ENCODE measurements around the gene DHRS3. TPM values are rescaled to one million over a fixed set of nuclear protein-coding genes. Genes with fewer than 3 reads are reported as not detected.
A peak's percentile ranks its signal among the peaks of the same experiment; 100 is the strongest.

The DHRS3 gene
- total and polyA plus RNA-seq, 2 donors: 20.5 to 56.8 TPM

DNA sequence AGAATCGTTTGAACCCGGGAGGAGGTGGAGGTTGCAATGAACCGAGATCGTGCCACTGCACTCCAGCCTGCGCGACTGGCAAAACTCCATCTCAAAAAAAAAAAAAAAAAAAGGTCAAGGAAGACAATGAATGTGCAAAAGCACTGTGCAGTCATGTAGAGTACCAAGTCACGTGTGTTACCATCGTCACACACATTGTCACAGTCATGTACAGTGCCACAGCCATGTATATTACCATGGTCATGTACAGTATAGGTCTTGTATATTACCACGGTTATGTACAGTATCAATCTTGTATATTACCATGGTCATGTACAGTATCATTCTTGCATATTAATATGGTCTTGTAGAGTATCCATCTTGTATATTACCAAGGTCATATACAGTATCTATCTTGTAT lies 13.0 kb downstream of the DHRS3 start:
- H3K4me3 ChIP-seq (ENCODE audit: low read length in 2 of 2): no peak overlapping the region
- no peak overlapping the region for H3K27ac ChIP-seq (ENCODE audit: low read depth in 1 of 2, low read length in 1 of 2)
- no peak for DNase-seq (ENCODE audit: low read depth in 6 of 9, low spot score in 9 of 9)
- H3K27me3 ChIP-seq (ENCODE audit: control insufficient read depth in 2 of 2, insufficient read depth in 1 of 2, low read length in 1 of 2): no peaks in the 10 kb centered on the region
- no peaks in the 10 kb centered on the region for H3K36me3 ChIP-seq (ENCODE audit: control insufficient read depth in 2 of 2, insufficient read depth in 2 of 2, low read length in 1 of 2)
- WGBS: 88% methylated on average over 9 of the region's 9 CpGs
- no peaks in the 10 kb centered on the region for H3K9me3 ChIP-seq (ENCODE audit: control insufficient read depth in 2 of 2, insufficient read depth in 1 of 2, low read length in 1 of 2)
- peaks cover 3 to 6% of the 10 kb centered on the region in 2 donors for H3K4me1 ChIP-seq (ENCODE audit: control insufficient read depth in 2 of 2, insufficient read depth in 2 of 2, low read length in 2 of 2)

DNA sequence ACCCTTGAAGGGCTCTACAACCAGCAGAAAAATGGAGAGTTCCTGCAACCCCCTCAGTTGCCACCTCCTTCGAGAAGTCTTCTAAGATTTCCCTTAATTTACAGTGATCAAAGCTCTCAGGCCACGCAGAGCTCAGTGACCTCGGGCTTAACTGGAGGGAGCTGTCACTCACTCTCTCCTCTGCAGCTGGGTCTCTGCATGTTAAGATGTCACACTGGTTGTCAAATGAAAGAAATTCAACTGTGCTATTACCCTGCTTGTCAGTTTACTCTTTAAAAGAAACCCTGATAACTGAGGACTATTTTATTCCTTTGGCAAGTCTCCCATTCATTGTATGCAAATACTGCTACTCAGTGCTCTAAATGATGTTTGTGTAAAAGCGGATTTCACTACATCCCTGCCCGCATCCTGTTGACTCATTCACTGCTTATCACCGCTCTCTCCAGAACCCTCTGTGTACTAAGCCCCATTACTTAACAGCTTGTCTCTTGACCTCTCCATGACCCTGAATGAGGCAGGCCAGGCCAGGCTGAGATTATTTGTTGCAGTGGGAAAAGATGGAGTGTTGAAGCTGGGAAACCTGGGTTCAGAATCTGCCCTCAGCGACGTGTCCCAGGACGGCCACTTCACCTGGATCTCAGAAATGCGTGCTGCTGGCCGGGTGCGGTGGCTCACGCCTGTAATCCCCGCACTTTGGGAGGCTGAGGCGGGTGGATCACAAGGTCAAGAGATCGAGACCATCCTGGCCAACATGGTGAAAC lies 13.7 kb downstream of the DHRS3 start:
- Histone ChIP-seq H3K4me1 (ENCODE audit: control insufficient read depth in 2 of 2, insufficient read depth in 2 of 2, low read length in 2 of 2) (peaks cover 3 to 6% of the 10 kb centered on the region in 2 donors), H3K27ac (ENCODE audit: low read depth in 1 of 2, low read length in 1 of 2) (no peak overlapping the region), H3K4me3 (ENCODE audit: low read length in 2 of 2) (no peak overlapping the region), H3K27me3 (ENCODE audit: control insufficient read depth in 2 of 2, insufficient read depth in 1 of 2, low read length in 1 of 2) (no peaks in the 10 kb centered on the region), H3K36me3 (ENCODE audit: control insufficient read depth in 2 of 2, insufficient read depth in 2 of 2, low read length in 1 of 2) (no peaks in the 10 kb centered on the region), H3K9me3 (ENCODE audit: control insufficient read depth in 2 of 2, insufficient read depth in 1 of 2, low read length in 1 of 2) (no peaks in the 10 kb centered on the region)
- peak in 1 of 9 donors; percentile 61 for DNase-seq (ENCODE audit: low read depth in 6 of 9, low spot score in 9 of 9)
- 87% methylated on average over 16 of the region's 16 CpGs for WGBS

- Histone ChIP-seq H3K4me3 (ENCODE audit: low read length in 2 of 2) (no peak overlapping the region), H3K4me1 (ENCODE audit: control insufficient read depth in 2 of 2, insufficient read depth in 2 of 2, low read length in 2 of 2) (peaks cover 3 to 6% of the 10 kb centered on the region in 2 donors), H3K36me3 (ENCODE audit: control insufficient read depth in 2 of 2, insufficient read depth in 2 of 2, low read length in 1 of 2) (no peaks in the 10 kb centered on the region), H3K27me3 (ENCODE audit: control insufficient read depth in 2 of 2, insufficient read depth in 1 of 2, low read length in 1 of 2) (peaks cover 0 to 3% of the 10 kb centered on the region in 2 donors), H3K27ac (ENCODE audit: low read depth in 1 of 2, low read length in 1 of 2) (no peak overlapping the region), H3K9me3 (ENCODE audit: control insufficient read depth in 2 of 2, insufficient read depth in 1 of 2, low read length in 1 of 2) (no peaks in the 10 kb centered on the region)
- 81% methylated on average over 9 of the region's 9 CpGs for WGBS
- no peak for DNase-seq (ENCODE audit: low read depth in 6 of 9, low spot score in 9 of 9)
These were observed 14.8 kb downstream of the DHRS3 start for GRCh38 chr1:12603224-12603623.

GRCh38 chr1:12602659-12603024 lies 15.4 kb downstream of the DHRS3 start:
- Histone ChIP-seq H3K27me3 (ENCODE audit: control insufficient read depth in 2 of 2, insufficient read depth in 1 of 2, low read length in 1 of 2) (peaks cover 0 to 8% of the 10 kb centered on the region in 2 donors), H3K4me1 (ENCODE audit: control insufficient read depth in 2 of 2, insufficient read depth in 2 of 2, low read length in 2 of 2) (peaks cover 3 to 6% of the 10 kb centered on the region in 2 donors), H3K27ac (ENCODE audit: low read depth in 1 of 2, low read length in 1 of 2) (no peak overlapping the region), H3K36me3 (ENCODE audit: control insufficient read depth in 2 of 2, insufficient read depth in 2 of 2, low read length in 1 of 2) (no peaks in the 10 kb centered on the region), H3K4me3 (ENCODE audit: low read length in 2 of 2) (no peak overlapping the region), H3K9me3 (ENCODE audit: control insufficient read depth in 2 of 2, insufficient read depth in 1 of 2, low read length in 1 of 2) (no peaks in the 10 kb centered on the region)
- WGBS: 96% methylated on average over 6 of the region's 6 CpGs
- DNase-seq (ENCODE audit: low read depth in 6 of 9, low spot score in 9 of 9): no peak

DNA sequence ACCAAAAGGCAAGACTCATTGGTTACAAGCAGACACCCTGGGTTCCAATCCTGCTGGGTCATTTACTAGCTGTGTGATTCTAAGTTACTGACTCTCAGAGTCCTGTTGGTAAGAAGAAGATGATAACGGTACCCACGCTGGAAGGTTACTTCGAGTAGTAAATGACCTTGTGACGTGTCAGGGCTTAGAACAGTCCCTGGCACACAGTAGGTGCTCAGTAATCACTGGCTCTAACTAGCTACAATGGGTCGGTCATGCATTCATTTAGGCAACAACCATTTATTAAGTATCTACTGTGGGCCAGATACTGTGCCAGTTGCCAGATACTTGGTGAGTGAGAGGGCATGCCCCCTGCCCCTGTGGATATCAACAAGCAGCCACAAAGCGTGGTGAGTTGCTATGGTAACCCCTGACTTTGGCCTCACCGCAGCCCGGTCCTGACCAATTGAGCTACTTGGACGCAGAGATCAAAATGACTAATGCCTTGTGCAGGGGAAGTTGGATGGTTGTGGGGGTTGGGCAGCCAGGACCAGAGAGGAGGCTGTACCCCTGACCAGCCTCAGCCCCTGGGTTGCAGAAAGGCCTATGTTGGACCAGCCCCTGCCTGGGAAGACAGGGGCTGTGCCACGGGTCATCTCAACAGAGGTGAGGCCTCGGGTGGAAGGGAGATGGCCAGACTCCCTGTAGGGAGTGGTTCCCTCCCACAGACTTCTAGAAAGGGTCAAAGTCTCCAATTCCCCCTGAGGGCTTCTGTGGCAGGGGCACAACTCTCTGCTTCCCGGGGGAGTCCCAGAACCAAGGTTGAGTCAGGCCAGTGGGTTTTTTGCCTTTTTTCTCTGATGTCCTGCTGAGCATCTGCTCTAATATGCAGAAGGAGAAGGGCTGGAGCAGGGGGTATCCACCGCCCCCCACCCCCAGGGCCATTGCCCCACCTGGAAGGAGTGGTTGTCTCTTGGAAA lies 16.0 kb downstream of the DHRS3 start:
- no peak overlapping the region for H3K4me3 ChIP-seq (ENCODE audit: low read length in 2 of 2)
- no peak for DNase-seq (ENCODE audit: low read depth in 6 of 9, low spot score in 9 of 9)
- peaks cover 3 to 6% of the 10 kb centered on the region in 2 donors for H3K4me1 ChIP-seq (ENCODE audit: control insufficient read depth in 2 of 2, insufficient read depth in 2 of 2, low read length in 2 of 2)

DNA sequence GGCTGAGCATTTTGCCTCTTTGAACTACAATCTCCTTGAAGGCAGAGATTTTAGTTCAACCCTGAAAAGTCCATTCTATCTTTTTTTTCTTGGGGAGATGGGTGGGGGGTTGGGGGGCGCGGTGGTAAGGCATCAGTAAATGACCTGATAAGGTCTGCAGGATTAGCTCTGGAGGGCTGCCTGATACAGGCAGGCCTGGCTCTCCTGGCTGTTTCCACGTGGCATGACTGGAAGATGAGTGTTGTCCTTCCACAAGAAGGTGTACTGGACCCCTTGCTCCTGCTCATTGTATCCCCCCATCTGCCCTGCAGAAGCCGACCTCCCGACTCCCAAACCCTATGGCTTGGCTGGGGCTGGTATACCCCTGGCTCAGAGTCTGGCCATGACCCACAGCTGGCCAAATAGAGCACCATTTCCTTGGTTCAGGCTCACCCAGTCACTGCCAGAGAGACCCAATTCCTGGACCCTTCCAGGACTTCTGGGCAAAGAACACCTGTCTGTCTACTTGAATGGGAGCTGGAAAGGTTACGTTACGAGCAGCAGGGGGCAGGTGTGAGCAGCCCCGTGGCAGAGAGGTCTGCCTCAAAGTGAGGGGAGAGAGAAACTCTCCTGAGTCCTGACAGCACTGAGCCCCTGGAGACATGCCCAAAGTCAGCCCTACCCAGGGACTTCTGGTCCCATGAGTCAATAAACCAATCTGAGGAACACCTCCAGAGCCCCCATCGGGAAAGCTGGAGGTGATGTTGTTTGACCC lies 17.0 kb downstream of the DHRS3 start:
- Histone ChIP-seq H3K9me3 (ENCODE audit: control insufficient read depth in 2 of 2, insufficient read depth in 1 of 2, low read length in 1 of 2) (no peaks in the 10 kb centered on the region), H3K27ac (ENCODE audit: low read depth in 1 of 2, low read length in 1 of 2) (no peak overlapping the region), H3K4me3 (ENCODE audit: low read length in 2 of 2) (no peak overlapping the region), H3K36me3 (ENCODE audit: control insufficient read depth in 2 of 2, insufficient read depth in 2 of 2, low read length in 1 of 2) (no peaks in the 10 kb centered on the region), H3K27me3 (ENCODE audit: control insufficient read depth in 2 of 2, insufficient read depth in 1 of 2, low read length in 1 of 2) (peaks cover 7 to 19% of the 10 kb centered on the region in 2 donors), H3K4me1 (ENCODE audit: control insufficient read depth in 2 of 2, insufficient read depth in 2 of 2, low read length in 2 of 2) (peaks cover 3 to 12% of the 10 kb centered on the region in 2 donors)
- DNase-seq (ENCODE audit: low read depth in 6 of 9, low spot score in 9 of 9): peak in 4 of 9 donors; percentile 44 to 68 (median 54)
- 63% methylated on average over 9 of the region's 9 CpGs for WGBS

More for the DNA sequence above, 16.0 kb downstream of the DHRS3 start:
- H3K27ac ChIP-seq (ENCODE audit: low read depth in 1 of 2, low read length in 1 of 2): no peak overlapping the region
- peaks cover 0 to 10% of the 10 kb centered on the region in 2 donors for H3K27me3 ChIP-seq (ENCODE audit: control insufficient read depth in 2 of 2, insufficient read depth in 1 of 2, low read length in 1 of 2)
- WGBS: 91% methylated on average over 13 of the region's 13 CpGs
- no peaks in the 10 kb centered on the region for H3K36me3 ChIP-seq (ENCODE audit: control insufficient read depth in 2 of 2, insufficient read depth in 2 of 2, low read length in 1 of 2)
- no peaks in the 10 kb centered on the region for H3K9me3 ChIP-seq (ENCODE audit: control insufficient read depth in 2 of 2, insufficient read depth in 1 of 2, low read length in 1 of 2)

DNA sequence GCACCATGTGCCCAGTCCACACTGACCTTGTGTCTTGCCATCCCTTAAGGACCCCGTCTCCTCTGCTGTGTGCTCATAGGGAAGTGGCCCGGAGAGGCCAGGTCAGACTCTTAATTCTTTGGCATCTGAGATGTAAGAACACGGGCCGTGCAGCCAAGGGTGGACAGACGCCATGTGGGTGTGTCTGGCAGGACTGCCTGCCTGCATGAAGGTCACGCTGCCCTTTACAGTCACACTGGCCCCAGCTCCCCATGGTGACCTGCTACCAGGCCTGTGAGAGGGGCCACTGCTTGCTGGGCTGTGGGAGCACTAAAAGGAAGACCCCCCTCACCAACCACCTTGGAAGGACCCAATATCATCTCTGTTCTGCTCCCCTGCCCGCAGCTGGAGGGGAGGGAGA lies 17.7 kb downstream of the DHRS3 start:
- DNase-seq (ENCODE audit: low read depth in 6 of 9, low spot score in 9 of 9): no peak
- Histone ChIP-seq H3K27ac (ENCODE audit: low read depth in 1 of 2, low read length in 1 of 2) (no peak overlapping the region), H3K4me3 (ENCODE audit: low read length in 2 of 2) (no peak overlapping the region), H3K4me1 (ENCODE audit: control insufficient read depth in 2 of 2, insufficient read depth in 2 of 2, low read length in 2 of 2) (peaks cover 3 to 17% of the 10 kb centered on the region in 2 donors), H3K9me3 (ENCODE audit: control insufficient read depth in 2 of 2, insufficient read depth in 1 of 2, low read length in 1 of 2) (no peaks in the 10 kb centered on the region), H3K36me3 (ENCODE audit: control insufficient read depth in 2 of 2, insufficient read depth in 2 of 2, low read length in 1 of 2) (no peaks in the 10 kb centered on the region), H3K27me3 (ENCODE audit: control insufficient read depth in 2 of 2, insufficient read depth in 1 of 2, low read length in 1 of 2) (peaks cover 8 to 26% of the 10 kb centered on the region in 2 donors)
- WGBS: 83% methylated on average over 7 of the region's 7 CpGs

DNA sequence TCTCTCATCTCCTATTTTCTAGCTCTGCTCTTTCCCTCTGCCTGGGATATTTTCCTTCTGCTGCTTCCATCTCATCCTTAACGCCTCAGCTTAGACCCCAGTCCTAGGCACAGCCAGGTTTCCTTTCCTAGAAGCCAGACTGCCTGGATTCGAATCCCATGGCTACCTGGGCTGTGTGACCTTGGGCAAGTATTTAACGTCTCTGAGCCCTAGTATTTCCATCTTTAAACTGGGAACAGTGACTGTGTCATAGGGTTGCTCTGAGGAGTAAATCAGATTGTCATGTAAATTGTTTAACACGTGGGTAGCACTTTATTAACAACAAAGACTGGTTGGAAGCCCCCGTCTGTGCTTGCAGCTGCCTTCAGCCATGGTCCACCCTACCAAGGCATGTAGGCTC lies 18.4 kb downstream of the DHRS3 start:
- Histone ChIP-seq H3K9me3 (ENCODE audit: control insufficient read depth in 2 of 2, insufficient read depth in 1 of 2, low read length in 1 of 2) (no peaks in the 10 kb centered on the region), H3K36me3 (ENCODE audit: control insufficient read depth in 2 of 2, insufficient read depth in 2 of 2, low read length in 1 of 2) (no peaks in the 10 kb centered on the region), H3K4me1 (ENCODE audit: control insufficient read depth in 2 of 2, insufficient read depth in 2 of 2, low read length in 2 of 2) (peaks cover 3 to 22% of the 10 kb centered on the region in 2 donors), H3K27ac (ENCODE audit: low read depth in 1 of 2, low read length in 1 of 2) (no peak overlapping the region), H3K4me3 (ENCODE audit: low read length in 2 of 2) (no peak overlapping the region), H3K27me3 (ENCODE audit: control insufficient read depth in 2 of 2, insufficient read depth in 1 of 2, low read length in 1 of 2) (peaks cover 8 to 32% of the 10 kb centered on the region in 2 donors)
- WGBS: 95% methylated on average over 5 of the region's 5 CpGs
- no peak for DNase-seq (ENCODE audit: low read depth in 6 of 9, low spot score in 9 of 9)
